Endodermal cell (in vitro differentiated cells): ENCODE data around the gene TCF25. TPM values are rescaled to one million over a fixed set of nuclear protein-coding genes. Genes with fewer than 3 reads are reported as not detected.

Experiments used
- DNase-seq: peaks from one replicate; pipeline ENCODE4 v3.0.0-alpha.2; 2017
- H3K27ac ChIP-seq: 2 replicates; pipeline ENCODE4 v1.5.1; 2013; ENCODE audit warnings: mild to moderate bottlenecking, low read depth, low read length, moderate library complexity
- H3K27me3 ChIP-seq: 2 replicates; pipeline ENCODE4 v1.6.1; 2013; ENCODE audit warnings: mild to moderate bottlenecking, low read length, moderate library complexity; ENCODE audit not compliant: insufficient read depth, control insufficient read depth, poor library complexity, severe bottlenecking
- H3K36me3 ChIP-seq: 2 replicates; pipeline ENCODE4 v1.7.0; 2013; ENCODE audit warnings: mild to moderate bottlenecking, low read length, moderate library complexity; ENCODE audit not compliant: control insufficient read depth, insufficient read depth
- H3K4me1 ChIP-seq: one replicate; pipeline ENCODE4 v1.7.0; 2013; ENCODE audit warnings: low read length; ENCODE audit not compliant: control insufficient read depth, insufficient read depth
- H3K4me3 ChIP-seq: 2 replicates; pipeline ENCODE4 v1.5.1; 2013; ENCODE audit warnings: mild to moderate bottlenecking, low read length, moderate library complexity
- H3K9ac ChIP-seq: 2 replicates; pipeline ENCODE4 v1.6.1; 2013; ENCODE audit warnings: mild to moderate bottlenecking, low read length, moderate library complexity; ENCODE audit not compliant: poor library complexity, severe bottlenecking; ENCODE audit errors: extremely low read depth
- H3K9me3 ChIP-seq: 2 replicates; pipeline ENCODE4 v1.6.1; 2013; ENCODE audit warnings: mild to moderate bottlenecking, low read length, moderate library complexity; ENCODE audit not compliant: control insufficient read depth
- H3K27ac Mint-ChIP-seq: 2 replicates; pipeline ENCODE4 v1.8.0; 2020; ENCODE audit warnings: mixed read lengths
- H3K27me3 Mint-ChIP-seq: 2 replicates; pipeline ENCODE4 v1.8.0; 2021; ENCODE audit warnings: mild to moderate bottlenecking, mixed read lengths; ENCODE audit not compliant: insufficient read depth
- H3K36me3 Mint-ChIP-seq: 2 replicates; pipeline ENCODE4 v1.8.0; 2020; ENCODE audit warnings: low read depth, mixed read lengths
- H3K4me1 Mint-ChIP-seq: 2 replicates; pipeline ENCODE4 v1.8.0; 2020; ENCODE audit warnings: mixed read lengths
- H3K4me3 Mint-ChIP-seq: 2 replicates; pipeline ENCODE4 v1.8.0; 2020; ENCODE audit warnings: mild to moderate bottlenecking, moderate library complexity, mixed read lengths
- H3K9me3 Mint-ChIP-seq: 2 replicates; pipeline ENCODE4 v1.8.0; 2020; ENCODE audit warnings: mild to moderate bottlenecking, mixed read lengths
- CTCF ChIP-seq: fragments of 200-600 bp; sonication (generic); conservative IDR thresholded peaks from 2 replicates; pipeline ENCODE4 v1.5.0; 2021; ENCODE audit warnings: antibody characterized with exemption, mild to moderate bottlenecking
- WGBS, 2 experiments: methylation state at CpG; one replicate each; pipeline versions ENCODE4 v1.1.5 to v1.1.7; 2013; ENCODE audit warnings: missing lambda C conversion rate in 2 of 2, mixed read lengths in 1 of 2; ENCODE audit not compliant: insufficient coverage in 1 of 2, insufficient read length in 1 of 2; 5-methylcytosine and 5-hydroxymethylcytosine counted together
- total RNA-seq, 2 donors: library from RNA; stranded (reverse); fragmentation: NEBNext Ultra II Directional in 1 of 2; extraction: Animal tissue kit (Norgen Biotek cat#: 25700) in 1 of 2; gene quantifications; 2 replicates in 1 of 2; 3 replicates in 1 of 2; pipeline ENCODE4 v1.2.1, GENCODE V29; 2021

TCF25 gene
- total RNA-seq, 2 donors from 2014 or later = 172 to 176 TPM

GRCh38 chr16:89905511-89906139 is 32.2 kb downstream of the TCF25 start:
- Mint-ChIP-seq H3K4me1 (peaks cover 2% of the 10 kb centered on the region), H3K27ac (no peak overlapping the region), H3K4me3 (no peak overlapping the region), H3K9me3 (peaks cover 21% of the 10 kb centered on the region), H3K27me3 (no peaks in the 10 kb centered on the region), H3K36me3 (peaks cover 61% of the 10 kb centered on the region)
- H3K9me3 ChIP-seq = peaks cover 15% of the 10 kb centered on the region
- H3K4me1 ChIP-seq = no peaks in the 10 kb centered on the region
- no peak overlapping the region for H3K27ac ChIP-seq
- no peak overlapping the region for H3K9ac ChIP-seq
- peaks cover 62% of the 10 kb centered on the region for H3K36me3 ChIP-seq
- 95 to 96% methylated on average over 16 to 23 of the region's 23 CpGs for WGBS, 2 experiments
- DNase-seq = no peak
- H3K4me3 ChIP-seq = no peak overlapping the region
- H3K27me3 ChIP-seq = no peaks in the 10 kb centered on the region
- no peak for TF ChIP-seq CTCF

GRCh38 chr16:89906140-89907025 is 33.0 kb downstream of the TCF25 start:
- H3K36me3 ChIP-seq = peaks cover 65% of the 10 kb centered on the region
- Mint-ChIP-seq H3K27ac (no peak overlapping the region), H3K4me3 (no peak overlapping the region), H3K36me3 (peaks cover 58% of the 10 kb centered on the region), H3K27me3 (no peaks in the 10 kb centered on the region), H3K4me1 (peaks cover 2% of the 10 kb centered on the region), H3K9me3 (peaks cover 21% of the 10 kb centered on the region)
- DNase-seq = no peak
- no peak overlapping the region for H3K27ac ChIP-seq
- WGBS, 2 experiments = 96 to 97% methylated on average over 28 to 40 of the region's 40 CpGs
- no peak for TF ChIP-seq CTCF
- H3K4me1 ChIP-seq = no peaks in the 10 kb centered on the region
- peaks cover 15% of the 10 kb centered on the region for H3K9me3 ChIP-seq
- H3K27me3 ChIP-seq = no peaks in the 10 kb centered on the region
- H3K9ac ChIP-seq = no peak overlapping the region
- H3K4me3 ChIP-seq = no peak overlapping the region

GRCh38 chr16:89907055-89907814 is 33.8 kb downstream of the TCF25 start:
- Mint-ChIP-seq H3K27me3 (no peaks in the 10 kb centered on the region), H3K4me1 (peaks cover 2% of the 10 kb centered on the region), H3K9me3 (peaks cover 21% of the 10 kb centered on the region), H3K36me3 (peaks cover 60% of the 10 kb centered on the region), H3K27ac (no peak overlapping the region), H3K4me3 (no peak overlapping the region)
- H3K36me3 ChIP-seq = peaks cover 67% of the 10 kb centered on the region
- H3K27ac ChIP-seq = no peak overlapping the region
- no peak overlapping the region for H3K4me3 ChIP-seq
- DNase-seq = no peak
- H3K9ac ChIP-seq = no peak overlapping the region
- peaks cover 15% of the 10 kb centered on the region for H3K9me3 ChIP-seq
- no peaks in the 10 kb centered on the region for H3K4me1 ChIP-seq
- H3K27me3 ChIP-seq = no peaks in the 10 kb centered on the region
- 96 to 97% methylated on average over 7 to 8 of the region's 13 CpGs for WGBS, 2 experiments
- no peak for TF ChIP-seq CTCF
